ENCODE results near the gene B4GALT5.
"Not testable (repeated sequence)": the region's sequence is repeated elsewhere in the genome, so short reads cannot be mapped to it uniquely, and the experiment has no call there.

The B4GALT5 gene

GRCh38 chr20:49656304-49656703 is 57.4 kb downstream of the B4GALT5 start:
- DNase-seq: no peak

DNA sequence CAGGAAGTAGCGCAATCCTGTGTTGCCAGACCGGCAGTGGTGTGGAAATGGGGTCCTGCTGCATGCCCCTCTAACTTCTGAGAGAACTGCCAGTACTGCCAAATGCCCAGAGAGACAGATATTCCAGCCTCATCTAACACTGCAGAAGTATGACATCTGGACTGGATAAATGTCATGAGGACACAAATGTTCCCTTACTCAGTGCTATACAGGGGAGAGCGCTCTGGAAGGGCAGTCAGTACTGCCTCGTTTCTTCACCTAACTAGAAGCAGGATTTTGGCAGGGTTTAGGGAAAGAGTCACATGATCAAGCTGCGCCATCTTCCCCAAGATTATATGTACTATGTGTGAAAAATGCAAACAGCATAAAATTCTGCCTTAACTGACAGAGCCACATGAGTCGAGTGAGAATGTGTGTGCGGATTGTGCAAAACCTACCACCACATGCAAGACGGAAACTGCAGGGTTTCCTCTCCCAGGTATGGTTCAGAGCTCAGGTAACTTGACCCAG is 59.7 kb downstream of the B4GALT5 start:
- DNase-seq: no peak

- no peak for DNase-seq
Observed at GRCh38 chr20:49649672-49650071, 64.0 kb downstream of the B4GALT5 start.

DNA sequence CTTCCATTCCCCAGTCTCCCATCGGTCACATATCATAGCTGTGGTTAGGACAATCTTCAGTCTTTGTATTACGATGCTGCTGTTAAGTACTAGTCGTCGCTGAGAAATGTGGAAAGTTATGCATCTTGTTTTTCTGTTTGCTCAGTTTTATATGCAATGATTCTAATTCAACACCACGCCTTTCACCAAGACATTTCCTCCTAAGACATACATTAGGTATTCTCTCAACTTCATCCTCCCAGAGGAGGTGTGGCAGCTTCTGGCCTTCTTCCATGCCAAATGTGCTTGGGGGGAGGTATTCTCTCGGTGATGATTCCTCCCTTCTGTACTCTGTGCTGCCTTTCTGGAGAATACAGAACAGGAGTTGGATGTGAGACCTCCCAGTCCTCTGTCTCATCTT is 66.1 kb downstream of the B4GALT5 start:
- DNase-seq: no peak

- DNase-seq: no peak
Observed at GRCh38 chr20:49646528-49646927, 67.2 kb downstream of the B4GALT5 start.

DNA sequence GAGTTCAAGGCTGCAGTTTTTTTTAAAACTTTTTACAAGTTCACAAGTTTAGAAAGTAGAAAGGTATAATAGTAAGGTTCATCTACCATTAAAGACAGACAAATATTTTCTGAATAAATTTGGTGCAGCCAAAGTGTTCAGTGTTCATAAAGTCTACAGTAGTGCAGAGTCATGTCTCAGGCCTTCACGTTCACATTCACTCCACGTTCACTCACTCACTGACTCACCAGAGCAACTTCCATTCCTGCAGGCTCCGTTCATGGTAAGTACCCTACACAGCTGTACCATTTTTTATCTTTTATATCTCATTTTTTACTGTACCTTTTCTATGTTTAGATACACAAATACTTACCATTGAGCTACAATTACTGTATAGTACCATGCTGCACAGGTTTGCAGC is 67.6 kb downstream of the B4GALT5 start:
- DNase-seq: no peak

DNA sequence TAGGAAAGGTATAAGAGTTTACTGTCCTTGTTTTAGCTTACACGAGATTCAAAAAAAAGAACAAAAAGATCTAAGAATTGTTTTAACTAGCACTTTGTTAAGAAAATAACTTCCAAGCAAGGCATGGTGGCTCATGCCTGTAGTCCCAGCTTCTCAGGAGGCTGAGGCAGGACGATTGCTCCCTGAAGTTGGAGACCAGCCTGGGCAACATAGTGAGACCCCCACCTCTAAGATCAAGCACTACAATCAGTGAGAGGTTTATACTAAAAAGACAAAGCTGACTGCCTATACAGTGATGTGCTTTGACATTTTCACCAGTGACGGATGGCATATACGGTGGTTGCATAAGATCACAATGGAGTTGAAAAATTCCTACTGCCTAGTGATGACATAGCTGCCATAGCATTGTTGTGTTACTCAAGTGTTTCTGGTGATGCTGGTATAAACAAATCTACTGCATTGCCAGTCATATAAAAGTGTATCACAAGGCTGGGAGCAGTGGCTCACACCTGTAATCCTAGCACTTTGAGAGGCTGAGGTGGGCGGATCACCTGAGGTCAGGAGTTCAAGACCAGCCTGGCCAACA is 68.6 kb downstream of the B4GALT5 start:
- DNase-seq: no peak

GRCh38 chr20:49642816-49643215 is 70.9 kb downstream of the B4GALT5 start:
- DNase-seq: no peak

DNA sequence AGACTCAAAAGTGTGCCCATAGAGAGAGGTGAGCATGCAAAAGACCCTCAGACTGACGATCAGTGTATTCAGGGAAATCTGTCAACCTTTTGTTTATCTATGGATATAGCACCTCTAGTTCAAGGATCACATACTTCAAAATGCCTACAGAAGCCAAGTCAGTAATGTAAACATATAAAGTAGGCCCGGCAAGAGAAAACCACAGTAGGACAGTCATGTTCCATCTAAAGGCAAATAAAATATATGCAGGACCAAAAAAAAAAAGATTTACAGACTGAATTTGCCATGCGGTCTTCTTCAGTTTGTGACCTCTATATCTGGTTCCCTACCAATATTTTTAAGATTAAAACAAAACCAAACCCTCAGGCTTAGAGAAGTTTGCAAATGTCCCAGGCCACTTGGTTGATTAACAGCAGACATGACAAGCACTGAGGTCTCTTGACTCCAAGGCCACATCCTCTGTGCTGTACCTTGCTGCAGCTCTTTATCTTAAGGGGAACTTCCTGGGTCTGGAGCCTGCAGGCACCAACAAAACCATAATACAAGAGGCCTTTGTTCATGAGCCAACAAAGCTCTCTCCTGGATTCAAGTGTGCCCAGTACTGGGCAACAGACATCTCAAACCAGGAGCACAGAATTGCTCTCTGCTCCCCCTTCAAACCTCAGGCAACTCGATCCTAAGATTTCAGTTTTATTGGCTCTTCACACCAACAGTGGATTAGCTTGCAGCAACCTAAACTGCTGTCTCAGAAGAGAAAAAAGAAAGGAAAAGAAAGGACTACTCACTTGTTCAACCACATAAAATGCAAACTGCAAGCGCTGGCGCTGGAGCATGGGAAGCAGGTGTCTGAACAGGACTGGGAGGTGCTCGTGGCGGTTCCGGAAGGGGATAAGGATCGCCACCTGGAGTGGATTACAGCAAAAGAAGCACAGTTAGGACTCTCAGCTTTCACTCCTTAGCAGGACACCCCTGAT is 71.7 kb downstream of the B4GALT5 start:
- no peak for DNase-seq

DNA sequence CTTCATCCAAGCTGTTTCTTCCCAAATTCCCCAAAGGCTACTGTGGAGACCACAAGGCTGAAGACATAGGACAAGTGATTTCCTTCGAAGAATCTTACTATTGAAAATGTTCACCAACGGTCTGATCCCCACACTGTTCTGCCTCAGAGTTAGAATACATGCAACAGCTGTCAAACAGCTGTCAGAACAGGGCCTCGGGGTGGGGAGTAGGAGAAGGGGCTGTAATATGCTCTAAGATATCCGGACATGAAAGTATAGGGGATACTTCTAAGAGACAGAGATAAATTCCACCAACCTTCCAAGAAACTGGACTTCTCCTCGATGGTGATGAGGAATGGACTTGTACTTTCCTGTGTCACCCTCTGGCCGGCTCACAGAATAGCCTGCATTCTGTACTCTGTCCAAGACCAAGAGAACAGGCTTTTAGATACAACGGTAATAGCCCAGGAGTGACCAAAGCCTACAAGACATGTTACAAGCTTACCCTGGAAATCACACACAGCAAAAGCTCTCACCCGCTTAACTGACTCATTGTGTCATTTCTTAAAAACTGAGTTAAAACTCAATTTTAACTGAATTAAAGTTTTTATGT is 76.5 kb downstream of the B4GALT5 start:
- no peak for DNase-seq

DNA sequence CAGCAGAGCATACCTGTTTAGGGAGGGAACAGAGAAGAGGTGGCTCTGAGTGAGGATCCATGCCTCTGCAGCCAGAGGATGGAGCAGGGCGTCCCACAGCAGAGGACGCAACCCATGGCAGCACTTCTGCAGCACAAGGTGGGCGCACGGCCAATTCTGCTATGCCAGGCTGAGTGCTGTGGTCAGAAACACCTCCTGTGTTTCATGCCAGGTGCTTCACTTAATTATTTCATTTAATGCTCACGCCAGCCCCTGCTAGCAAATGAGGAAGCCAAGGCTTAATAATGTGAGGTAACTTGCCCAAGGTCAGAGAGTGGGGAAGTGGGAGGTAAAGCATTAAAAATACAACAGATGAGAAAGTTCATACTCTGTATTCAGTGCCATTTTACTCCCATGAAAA is 77.2 kb downstream of the B4GALT5 start:
- no peak for DNase-seq

DNA sequence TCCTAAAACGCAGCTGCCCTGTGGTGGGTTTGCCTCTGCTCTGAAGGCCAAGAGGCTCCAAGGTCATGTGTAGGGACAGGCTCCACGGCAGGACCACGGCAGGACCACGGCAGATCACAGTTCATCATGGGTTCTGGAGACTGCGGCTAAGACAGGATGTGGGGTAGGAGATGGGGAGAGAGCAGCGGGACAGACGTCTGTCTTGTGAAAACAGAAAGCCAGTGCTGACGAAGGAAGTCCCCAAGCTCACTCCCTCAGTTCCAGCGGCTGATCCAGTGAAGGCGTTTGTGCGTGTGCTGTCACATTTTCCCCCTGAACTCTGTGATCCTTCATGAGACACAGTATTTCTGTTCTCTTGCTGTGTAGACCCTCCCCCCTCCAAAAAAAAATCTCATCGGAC is 77.8 kb downstream of the B4GALT5 start:
- no peak for DNase-seq

DNA sequence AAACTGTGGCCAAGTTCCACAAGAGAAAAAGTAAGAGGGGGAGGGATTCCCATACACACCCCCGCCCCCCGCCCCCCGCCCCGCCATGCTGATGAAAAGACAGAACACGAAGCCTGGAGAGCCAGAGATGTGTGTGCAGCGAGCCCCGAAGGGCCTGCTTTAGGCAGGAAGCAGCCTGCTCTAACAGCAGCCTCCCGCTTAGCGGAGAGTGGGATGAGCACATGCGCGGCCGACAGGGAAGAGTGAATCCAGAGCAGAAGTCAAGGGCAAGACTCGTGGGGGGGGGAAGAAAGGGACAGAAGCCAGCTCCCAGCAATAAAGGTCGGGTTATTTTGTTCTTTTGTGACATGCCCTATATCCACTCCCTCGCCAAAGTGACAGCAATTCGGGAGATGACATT is 78.5 kb downstream of the B4GALT5 start:
- DNase-seq: no peak

GRCh38 chr20:49634116-49634515 is 79.6 kb downstream of the B4GALT5 start:
- DNase-seq: no peak

DNA sequence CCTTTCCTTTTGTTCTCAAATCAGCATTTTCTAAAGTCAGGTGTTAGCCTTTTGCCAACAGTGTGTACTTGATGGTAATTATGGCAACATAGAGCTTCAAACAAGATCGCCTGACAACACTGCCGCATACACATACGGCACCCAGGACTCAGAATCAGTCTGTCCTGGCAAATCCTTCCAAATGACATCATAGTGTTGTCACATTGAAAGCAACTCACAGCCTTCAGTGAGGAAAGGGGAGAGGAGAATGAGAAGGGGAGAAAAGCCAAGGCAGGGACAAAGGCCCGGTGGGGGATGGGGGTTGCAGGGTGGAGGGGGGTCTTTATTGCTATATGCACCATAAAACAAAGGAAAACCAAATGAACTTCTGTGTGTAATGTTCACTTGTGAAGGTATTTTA is 80.0 kb downstream of the B4GALT5 start:
- DNase-seq: no peak

- DNase-seq: no peak
Observed at GRCh38 chr20:49633023-49633422, 80.7 kb downstream of the B4GALT5 start.

GRCh38 chr20:49631856-49632418 is 81.7 kb downstream of the B4GALT5 start:
- no peak for DNase-seq

DNA sequence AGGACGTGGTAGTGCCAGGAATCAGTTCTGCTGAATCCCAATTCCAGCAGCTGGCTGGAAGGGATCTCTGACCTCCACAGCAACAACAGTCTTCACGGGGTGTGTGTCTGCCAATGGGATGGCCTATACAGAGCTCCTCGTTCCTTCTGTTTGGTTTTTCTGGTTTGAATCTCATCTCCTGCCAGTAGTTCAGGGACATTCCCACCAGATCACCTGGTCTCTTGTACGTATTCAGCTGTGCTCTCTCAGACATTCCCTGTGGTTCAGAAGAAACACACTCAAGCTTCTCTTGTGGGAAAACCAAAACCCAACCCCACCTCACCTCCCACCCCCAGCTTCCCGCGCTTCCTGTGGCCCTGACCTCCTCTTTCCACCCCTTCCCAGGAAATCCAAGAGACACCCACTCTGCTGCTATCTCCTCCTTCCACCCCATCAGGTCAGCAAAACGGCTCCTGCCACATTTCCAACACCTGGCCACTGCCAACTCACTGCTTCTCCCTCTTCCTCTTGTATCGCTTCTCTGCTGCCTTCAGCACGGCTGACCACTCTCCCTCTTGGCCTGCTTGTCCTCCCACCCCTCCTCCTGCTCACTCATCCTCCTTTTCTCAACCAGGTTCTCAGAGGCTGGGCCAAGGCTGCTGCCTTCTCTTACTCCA is 82.5 kb downstream of the B4GALT5 start:
- DNase-seq: no peak

- DNase-seq: no peak
Observed at GRCh38 chr20:49630396-49630951, 83.2 kb downstream of the B4GALT5 start.

- no peak for DNase-seq
Observed at GRCh38 chr20:49629606-49630005, 84.1 kb downstream of the B4GALT5 start.

- not testable (repeated sequence) for DNase-seq
Observed at GRCh38 chr20:49628280-49628679, 85.4 kb downstream of the B4GALT5 start.

DNA sequence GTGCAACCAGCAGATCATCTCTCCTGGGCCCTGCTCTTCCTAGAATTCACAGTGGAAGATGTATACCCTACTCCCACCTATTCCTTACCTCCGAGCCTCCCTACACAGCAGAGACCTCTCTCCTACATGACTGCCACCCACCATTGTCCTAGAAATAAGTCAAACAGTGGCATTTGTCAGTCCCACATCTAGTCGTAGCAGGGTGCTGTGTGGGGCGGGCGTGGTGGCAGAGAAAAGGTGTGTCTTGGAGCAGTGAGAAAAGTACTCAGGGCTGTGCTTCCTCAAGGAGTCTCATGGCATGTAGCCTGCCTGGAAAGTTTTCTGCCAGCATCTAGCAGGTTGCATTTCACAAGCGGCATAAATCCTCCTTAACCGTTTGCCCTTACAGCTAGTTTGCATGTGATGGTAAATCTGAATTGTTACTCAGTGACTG is 86.3 kb downstream of the B4GALT5 start:
- DNase-seq: no peak

- DNase-seq: not testable (repeated sequence)
Observed at GRCh38 chr20:49624988-49625387, 88.7 kb downstream of the B4GALT5 start.
